ENCODE results near the gene FHAD1.

DNA sequence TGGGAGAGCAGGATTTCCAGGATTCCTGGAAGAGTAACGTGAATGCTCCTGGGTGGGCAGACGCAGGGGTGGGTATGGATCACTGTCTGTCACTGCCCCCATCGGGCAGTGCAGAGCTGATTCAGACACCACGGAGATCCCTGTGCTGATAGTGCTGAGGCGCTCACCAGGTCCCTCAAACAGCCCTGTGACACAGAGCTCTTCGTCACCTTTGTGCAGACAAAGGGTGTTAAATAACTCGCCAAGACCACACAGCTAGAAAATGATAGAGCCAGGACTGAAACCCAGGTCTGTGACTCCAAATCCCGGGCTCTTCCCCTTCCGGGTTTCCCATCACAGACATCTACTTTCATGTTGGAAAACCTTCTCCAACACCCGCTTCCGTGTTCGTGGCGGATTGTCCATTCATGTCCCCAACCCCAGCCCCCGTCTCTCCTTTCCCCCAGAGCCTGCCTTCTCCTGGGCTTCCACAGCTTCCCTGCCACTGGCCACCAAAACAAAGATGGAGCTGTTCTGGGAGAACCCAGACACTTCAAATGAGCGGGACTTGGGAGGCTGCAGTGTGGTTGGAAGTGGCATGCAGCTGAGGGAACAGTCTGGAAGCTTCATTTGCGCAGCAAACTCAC is 165.3 kb downstream of the FHAD1 start:
- TF ChIP-seq FOXA1 (IDR thresholded peaks at IDR 0.05): no peak
- TF ChIP-seq, protein P1, sequence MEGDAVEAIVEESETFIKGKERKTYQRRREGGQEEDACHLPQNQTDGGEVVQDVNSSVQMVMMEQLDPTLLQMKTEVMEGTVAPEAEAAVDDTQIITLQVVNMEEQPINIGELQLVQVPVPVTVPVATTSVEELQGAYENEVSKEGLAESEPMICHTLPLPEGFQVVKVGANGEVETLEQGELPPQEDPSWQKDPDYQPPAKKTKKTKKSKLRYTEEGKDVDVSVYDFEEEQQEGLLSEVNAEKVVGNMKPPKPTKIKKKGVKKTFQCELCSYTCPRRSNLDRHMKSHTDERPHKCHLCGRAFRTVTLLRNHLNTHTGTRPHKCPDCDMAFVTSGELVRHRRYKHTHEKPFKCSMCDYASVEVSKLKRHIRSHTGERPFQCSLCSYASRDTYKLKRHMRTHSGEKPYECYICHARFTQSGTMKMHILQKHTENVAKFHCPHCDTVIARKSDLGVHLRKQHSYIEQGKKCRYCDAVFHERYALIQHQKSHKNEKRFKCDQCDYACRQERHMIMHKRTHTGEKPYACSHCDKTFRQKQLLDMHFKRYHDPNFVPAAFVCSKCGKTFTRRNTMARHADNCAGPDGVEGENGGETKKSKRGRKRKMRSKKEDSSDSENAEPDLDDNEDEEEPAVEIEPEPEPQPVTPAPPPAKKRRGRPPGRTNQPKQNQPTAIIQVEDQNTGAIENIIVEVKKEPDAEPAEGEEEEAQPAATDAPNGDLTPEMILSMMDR (IDR thresholded peaks at IDR 0.05; ENCODE audit: low read depth, low read length, missing input control): no peak
- no peak for TF ChIP-seq TAF1 (conservative IDR thresholded peaks at IDR 0.05)
- TF ChIP-seq, protein P2, sequence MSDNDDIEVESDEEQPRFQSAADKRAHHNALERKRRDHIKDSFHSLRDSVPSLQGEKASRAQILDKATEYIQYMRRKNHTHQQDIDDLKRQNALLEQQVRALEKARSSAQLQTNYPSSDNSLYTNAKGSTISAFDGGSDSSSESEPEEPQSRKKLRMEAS (IDR thresholded peaks at IDR 0.05): no peak
- TF ChIP-seq, protein P3, sequence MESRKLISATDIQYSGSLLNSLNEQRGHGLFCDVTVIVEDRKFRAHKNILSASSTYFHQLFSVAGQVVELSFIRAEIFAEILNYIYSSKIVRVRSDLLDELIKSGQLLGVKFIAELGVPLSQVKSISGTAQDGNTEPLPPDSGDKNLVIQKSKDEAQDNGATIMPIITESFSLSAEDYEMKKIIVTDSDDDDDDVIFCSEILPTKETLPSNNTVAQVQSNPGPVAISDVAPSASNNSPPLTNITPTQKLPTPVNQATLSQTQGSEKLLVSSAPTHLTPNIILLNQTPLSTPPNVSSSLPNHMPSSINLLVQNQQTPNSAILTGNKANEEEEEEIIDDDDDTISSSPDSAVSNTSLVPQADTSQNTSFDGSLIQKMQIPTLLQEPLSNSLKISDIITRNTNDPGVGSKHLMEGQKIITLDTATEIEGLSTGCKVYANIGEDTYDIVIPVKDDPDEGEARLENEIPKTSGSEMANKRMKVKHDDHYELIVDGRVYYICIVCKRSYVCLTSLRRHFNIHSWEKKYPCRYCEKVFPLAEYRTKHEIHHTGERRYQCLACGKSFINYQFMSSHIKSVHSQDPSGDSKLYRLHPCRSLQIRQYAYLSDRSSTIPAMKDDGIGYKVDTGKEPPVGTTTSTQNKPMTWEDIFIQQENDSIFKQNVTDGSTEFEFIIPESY (IDR thresholded peaks at IDR 0.05): no peak
- TF ChIP-seq SP1 (IDR thresholded peaks at IDR 0.05): no peak
- no peak for TF ChIP-seq EGR1 (IDR thresholded peaks at IDR 0.05; ENCODE audit: low read depth in 2 of 2)

Measured in liver (tissue), 3 donors.